HFFc6 (cell line): ENCODE data around the gene TDRD9. TPM values are rescaled to one million over a fixed set of nuclear protein-coding genes. Genes with fewer than 3 reads are reported as not detected.

Experiments used
- DNase-seq: peaks from one replicate; pipeline ENCODE4 v3.0.0-alpha.2; 2018
- H3K27ac Mint-ChIP-seq: 2 replicates; pipeline ENCODE4 v1.8.0; 2020; ENCODE audit warnings: mild to moderate bottlenecking, mixed read lengths
- H3K27me3 Mint-ChIP-seq: 2 replicates; pipeline ENCODE4 v1.8.0; 2021; ENCODE audit warnings: mild to moderate bottlenecking, moderate library complexity, mixed read lengths; ENCODE audit not compliant: insufficient read depth
- H3K36me3 Mint-ChIP-seq: 2 replicates; pipeline ENCODE4 v1.8.0; 2021; ENCODE audit warnings: low read depth, mixed read lengths
- H3K4me1 Mint-ChIP-seq: 2 replicates; pipeline ENCODE4 v1.8.0; 2020; ENCODE audit warnings: low read depth, mixed read lengths
- H3K4me3 Mint-ChIP-seq: 2 replicates; pipeline ENCODE4 v1.8.0; 2020; ENCODE audit warnings: mild to moderate bottlenecking, moderate library complexity, mixed read lengths
- H3K9me3 Mint-ChIP-seq: 2 replicates; pipeline ENCODE4 v1.8.0; 2020; ENCODE audit warnings: mild to moderate bottlenecking, mixed read lengths
- CTCF ChIP-seq: fragments of 200-600 bp; sonication (generic); IDR thresholded peaks from 2 replicates; pipeline ENCODE4 v1.5.0; 2021; ENCODE audit warnings: antibody characterized with exemption, mild to moderate bottlenecking
- total RNA-seq, 6 experiments: library from RNA; stranded (reverse); fragmentation: NEBNext Ultra II Directional; extraction: Animal tissue kit (Norgen Biotek cat#: 25700); gene quantifications; 2 replicates in 1 of 6; 3 replicates in 5 of 6; pipeline ENCODE4 v1.2.3, GENCODE V29; 2021

TDRD9 gene
- total RNA-seq, 6 experiments from 2014 or later = not detected

GRCh38 chr14:104062281-104062680 lies 134.0 kb downstream of the TDRD9 start:
- no peak for TF ChIP-seq CTCF
- peaks cover 11% of the 10 kb centered on the region for H3K27me3 Mint-ChIP-seq
- H3K9me3 Mint-ChIP-seq = peaks cover 10% of the 10 kb centered on the region
- no peaks in the 10 kb centered on the region for H3K4me1 Mint-ChIP-seq
- H3K36me3 Mint-ChIP-seq = no peaks in the 10 kb centered on the region
- H3K4me3 Mint-ChIP-seq = no peak overlapping the region
- H3K27ac Mint-ChIP-seq = no peak overlapping the region
- no peak for DNase-seq

GRCh38 chr14:104064003-104064402 lies 135.7 kb downstream of the TDRD9 start:
- Mint-ChIP-seq H3K27me3 (peaks cover 18% of the 10 kb centered on the region), H3K27ac (no peak overlapping the region)
- TF ChIP-seq CTCF = no peak

GRCh38 chr14:104066279-104066678 lies 138.0 kb downstream of the TDRD9 start:
- no peak overlapping the region for H3K4me3 Mint-ChIP-seq
- H3K27ac Mint-ChIP-seq = no peak overlapping the region
- no peaks in the 10 kb centered on the region for H3K36me3 Mint-ChIP-seq
- no peak for TF ChIP-seq CTCF
- H3K27me3 Mint-ChIP-seq = peaks cover 18% of the 10 kb centered on the region
- no peak for DNase-seq
- no peaks in the 10 kb centered on the region for H3K4me1 Mint-ChIP-seq
- peaks cover 12% of the 10 kb centered on the region for H3K9me3 Mint-ChIP-seq

More at GRCh38 chr14:104064003-104064402, 135.7 kb downstream of the TDRD9 start:
- Mint-ChIP-seq H3K4me3 (no peak overlapping the region), H3K36me3 (no peaks in the 10 kb centered on the region), H3K9me3 (peaks cover 12% of the 10 kb centered on the region), H3K4me1 (no peaks in the 10 kb centered on the region)
- no peak for DNase-seq

- DNase-seq = no peak
- Mint-ChIP-seq H3K27me3 (peaks cover 18% of the 10 kb centered on the region), H3K4me3 (no peak overlapping the region), H3K36me3 (no peaks in the 10 kb centered on the region), H3K27ac (no peak overlapping the region), H3K9me3 (peaks cover 12% of the 10 kb centered on the region), H3K4me1 (no peaks in the 10 kb centered on the region)
- no peak for TF ChIP-seq CTCF
Measured at GRCh38 chr14:104066719-104067295, 138.6 kb downstream of the TDRD9 start.

GRCh38 chr14:104069541-104069940 lies 141.3 kb downstream of the TDRD9 start:
- TF ChIP-seq CTCF = no peak
- Mint-ChIP-seq H3K27me3 (peaks cover 10% of the 10 kb centered on the region; the same call in 1 of the 2 replicates), H3K27ac (no peak overlapping the region), H3K36me3 (peaks cover 8% of the 10 kb centered on the region), H3K9me3 (peaks cover 21% of the 10 kb centered on the region), H3K4me1 (no peaks in the 10 kb centered on the region), H3K4me3 (no peak overlapping the region)
- no peak for DNase-seq

- no peak overlapping the region for H3K4me3 Mint-ChIP-seq
- H3K27me3 Mint-ChIP-seq = peaks cover 14% of the 10 kb centered on the region
- TF ChIP-seq CTCF = no peak
- no peak overlapping the region for H3K27ac Mint-ChIP-seq
- peaks cover 8% of the 10 kb centered on the region for H3K36me3 Mint-ChIP-seq
- peaks cover under 1% of the 10 kb centered on the region for H3K4me1 Mint-ChIP-seq
- DNase-seq = no peak
- peaks cover 9% of the 10 kb centered on the region; the same call in 1 of the 2 replicates for H3K9me3 Mint-ChIP-seq
Measured at GRCh38 chr14:104072586-104072985, 144.3 kb downstream of the TDRD9 start.
